ENCODE data around the gene LDLRAD3.
A peak's percentile ranks its signal among the peaks of the same experiment; 100 is the strongest.

LDLRAD3 gene

DNA sequence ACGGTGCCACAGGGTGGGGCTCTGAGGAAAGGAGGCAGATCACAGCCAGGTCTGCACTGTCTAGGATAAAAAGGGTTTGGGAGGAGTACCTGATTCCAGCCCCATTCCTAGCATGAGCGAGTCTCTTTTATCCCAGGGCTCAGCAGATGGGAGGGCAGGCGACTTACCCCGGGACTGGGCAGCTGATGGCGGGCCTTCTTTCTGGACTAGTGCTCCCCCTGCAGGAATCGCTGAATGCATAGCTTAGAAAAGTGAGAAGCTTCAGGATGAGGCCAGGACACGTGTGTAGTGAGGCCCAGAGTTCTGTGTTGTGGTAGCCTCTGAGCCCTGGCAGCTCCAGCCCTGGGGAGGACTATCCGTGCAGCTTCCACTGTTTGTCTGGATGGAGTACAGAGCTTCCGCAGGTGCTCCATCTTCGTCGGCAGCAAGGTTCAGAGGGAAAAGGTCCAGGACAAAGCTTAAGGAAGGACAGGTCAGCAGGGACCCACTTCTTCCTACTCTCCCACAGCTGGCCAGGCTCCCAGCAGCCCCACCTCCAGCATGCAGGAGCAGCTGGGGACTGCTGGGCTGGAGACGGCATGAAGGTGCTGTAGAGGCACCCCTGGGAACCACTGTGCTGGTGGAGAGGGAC is 315.0 kb downstream of the LDLRAD3 start:
- no peak for DNase-seq

DNA sequence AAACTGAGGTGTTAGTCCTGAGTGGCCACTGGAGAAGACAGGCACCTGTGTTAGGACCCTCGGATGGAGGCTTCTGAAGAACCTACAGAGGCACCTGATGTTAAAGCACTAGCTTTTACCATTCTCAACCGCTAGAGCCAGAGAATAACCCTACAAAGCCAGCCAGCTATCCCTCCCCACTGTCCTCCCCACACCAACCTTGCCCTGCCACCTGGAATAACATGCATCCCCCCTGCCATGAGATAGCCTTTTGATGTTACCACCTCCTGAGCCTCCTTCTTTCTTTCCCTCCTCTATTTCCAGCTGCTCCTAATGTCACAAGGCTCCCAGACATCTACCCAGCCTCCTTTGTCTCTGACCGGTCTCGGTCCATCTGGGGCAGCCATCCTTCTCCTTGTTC is 317.2 kb downstream of the LDLRAD3 start:
- DNase-seq: no peak

DNA sequence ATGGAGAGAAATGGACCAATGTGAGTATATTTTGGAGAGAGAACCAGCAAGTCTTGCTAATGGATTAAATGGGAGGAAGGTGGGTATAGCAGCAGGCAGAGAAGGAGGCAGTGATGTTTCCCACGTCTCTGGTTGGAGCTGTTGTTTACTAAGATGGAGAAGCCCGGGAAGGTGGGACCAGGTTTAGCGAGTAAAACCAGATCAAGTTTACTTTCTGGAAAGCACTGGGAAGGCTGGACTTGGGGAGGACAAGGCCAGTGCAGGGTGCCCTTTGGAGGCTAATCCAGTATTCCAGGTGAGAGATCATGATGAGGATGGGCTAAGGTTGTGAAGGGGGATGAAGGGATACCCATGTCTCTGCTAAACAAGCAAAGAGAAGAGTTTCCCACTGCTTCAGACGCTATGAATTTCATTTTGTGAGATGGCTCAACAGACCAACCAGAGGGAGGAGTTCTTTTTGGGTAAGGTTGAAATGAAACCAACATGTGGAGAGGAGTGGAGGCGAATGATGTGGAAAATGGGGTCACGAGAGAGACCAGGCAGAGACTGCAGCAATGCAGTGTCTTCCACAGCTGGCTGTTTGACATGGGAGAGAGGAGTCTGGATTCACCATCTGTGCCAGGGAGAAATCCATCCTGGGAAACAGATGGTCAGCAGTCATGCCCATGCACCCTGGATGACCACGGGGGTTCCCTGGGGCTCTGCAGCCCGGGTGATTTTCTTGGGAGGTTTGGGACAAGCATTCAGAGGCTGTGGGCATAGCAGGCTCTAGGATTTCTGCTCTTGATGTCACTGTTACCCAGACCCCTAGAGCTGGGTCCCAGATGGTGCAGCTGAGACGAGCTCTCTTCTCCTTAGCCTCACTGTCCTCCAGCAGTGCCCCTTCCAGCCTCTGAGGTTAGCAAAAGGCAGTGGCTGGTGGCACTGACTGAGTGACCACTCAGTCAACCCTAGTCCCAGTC is 320.4 kb downstream of the LDLRAD3 start:
- DNase-seq: no peak

DNA sequence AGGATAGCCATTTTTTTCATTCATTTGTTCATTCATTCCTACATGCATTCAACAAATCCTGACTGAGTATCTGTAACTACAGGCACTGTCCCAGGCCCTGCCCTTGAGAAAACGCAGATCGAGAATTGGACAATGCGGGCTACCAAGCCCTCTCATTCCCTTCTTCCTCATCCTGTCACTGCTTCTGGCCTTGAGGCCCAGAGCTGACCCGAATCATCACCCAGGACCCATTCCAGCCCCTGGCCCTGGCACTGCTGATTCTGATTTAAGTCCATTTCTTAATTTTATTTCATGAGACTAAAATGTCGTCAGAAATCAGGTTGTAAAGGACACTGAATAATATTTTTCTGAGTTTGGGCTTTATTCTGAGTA is 321.1 kb downstream of the LDLRAD3 start:
- DNase-seq: no peak

DNA sequence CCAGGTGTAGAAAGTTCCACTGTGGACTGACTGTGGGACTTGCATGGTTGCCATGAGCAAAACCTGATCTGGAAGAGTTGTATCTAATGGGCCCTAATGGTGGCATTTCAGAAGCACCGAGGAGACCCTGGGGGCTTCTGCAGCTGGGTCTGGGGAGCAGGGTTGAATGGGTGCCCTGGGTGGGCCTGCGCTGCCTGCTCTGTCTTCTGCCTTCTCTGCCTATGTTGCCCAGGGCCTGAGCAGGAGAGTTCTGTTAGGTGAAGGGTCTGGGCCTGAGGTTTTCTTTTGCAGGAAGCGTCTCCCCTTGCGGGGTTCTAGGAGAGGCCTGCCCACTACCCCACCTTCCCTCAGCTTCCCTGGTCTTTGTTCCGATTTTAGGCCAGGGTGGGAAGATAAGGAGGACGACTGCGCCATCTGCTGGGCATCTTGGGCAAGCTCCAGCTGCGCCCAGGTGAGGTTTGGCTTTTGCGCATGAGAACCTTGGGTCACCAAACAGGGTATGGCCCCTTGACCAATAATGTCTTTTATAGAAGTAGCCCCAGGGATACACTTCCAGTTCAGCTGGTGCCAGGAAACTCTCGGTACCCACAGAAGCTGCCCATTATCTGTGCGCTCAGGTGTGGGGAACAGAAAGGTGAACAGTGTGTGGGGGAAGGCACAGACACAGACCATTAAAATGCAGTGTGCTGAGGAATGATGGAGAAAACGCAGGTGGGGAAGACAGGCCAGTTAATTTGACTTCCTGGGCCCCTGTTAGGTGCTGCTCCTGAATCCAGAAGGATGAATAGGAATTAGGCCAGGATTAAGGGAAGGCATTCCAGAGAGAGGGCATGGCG is 322.1 kb downstream of the LDLRAD3 start:
- peak; percentile 31 for DNase-seq

DNA sequence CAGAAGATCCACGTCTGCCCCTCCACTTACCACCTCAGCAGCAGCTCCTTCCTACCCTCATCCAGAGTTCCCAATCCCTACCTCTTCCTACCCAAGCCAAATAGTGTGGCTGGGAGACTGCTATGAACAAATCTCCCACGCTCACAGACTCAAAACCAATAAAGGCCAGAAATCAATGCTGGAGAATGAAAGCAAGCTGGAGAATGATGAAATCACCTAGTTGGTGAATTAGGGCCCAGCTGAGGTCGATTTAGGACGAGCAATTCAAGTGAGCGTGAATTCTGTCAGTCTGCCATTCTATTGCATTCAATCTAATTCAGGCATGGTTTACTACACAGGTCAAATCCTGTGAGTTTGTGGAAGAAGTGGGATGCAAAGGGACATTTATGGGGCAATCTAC is 322.9 kb downstream of the LDLRAD3 start:
- no peak for DNase-seq

DNA sequence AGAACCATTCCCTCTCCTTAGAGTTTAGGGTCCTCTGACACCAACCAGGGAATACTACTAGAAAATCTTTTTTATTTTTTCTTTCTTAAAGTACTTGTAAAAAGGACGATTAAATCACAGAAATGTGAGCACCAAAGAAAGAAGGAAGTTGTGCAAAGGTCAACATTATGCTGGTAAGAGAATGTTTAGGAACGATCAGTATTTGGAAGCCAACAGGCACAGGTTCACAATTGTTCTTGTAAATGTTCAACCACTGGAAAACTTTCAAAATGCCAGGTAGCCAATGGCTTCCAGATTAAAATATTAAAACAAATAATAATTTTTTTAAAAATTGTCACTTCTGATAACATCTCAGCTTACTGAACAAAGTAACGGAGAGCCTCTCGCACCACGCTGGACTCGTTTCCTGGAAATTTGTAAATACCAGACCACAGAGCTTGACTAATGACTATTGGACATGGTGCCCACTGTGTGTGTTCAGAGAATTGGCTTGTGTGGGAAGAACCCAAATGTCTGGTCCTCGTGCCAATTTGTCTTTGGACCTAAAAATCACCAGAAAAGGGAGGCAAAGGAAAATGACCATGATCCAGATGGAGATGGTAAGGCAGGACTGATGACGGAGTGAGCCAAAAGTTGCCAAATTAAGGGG is 324.6 kb downstream of the LDLRAD3 start:
- no peak for DNase-seq

DNA sequence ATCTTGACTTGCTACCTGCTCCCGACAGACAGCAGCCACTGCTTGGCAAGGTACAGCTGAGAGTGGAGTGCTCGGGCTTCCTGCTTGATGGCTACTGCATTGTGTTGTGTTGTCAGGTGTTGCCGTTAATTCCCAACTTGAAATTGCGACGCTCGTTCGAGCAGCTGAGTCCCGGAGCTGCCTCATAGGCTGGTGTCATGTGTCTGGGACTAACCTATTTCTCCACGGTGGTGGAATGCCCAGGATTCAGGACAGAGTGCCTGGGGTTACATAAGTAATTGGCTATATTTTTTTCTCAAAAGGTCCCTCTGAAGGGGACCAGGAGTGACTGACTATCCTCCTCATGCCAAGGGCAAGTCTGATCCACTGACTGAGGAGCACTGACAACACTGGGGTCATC is 326.8 kb downstream of the LDLRAD3 start:
- no peak for DNase-seq

DNA sequence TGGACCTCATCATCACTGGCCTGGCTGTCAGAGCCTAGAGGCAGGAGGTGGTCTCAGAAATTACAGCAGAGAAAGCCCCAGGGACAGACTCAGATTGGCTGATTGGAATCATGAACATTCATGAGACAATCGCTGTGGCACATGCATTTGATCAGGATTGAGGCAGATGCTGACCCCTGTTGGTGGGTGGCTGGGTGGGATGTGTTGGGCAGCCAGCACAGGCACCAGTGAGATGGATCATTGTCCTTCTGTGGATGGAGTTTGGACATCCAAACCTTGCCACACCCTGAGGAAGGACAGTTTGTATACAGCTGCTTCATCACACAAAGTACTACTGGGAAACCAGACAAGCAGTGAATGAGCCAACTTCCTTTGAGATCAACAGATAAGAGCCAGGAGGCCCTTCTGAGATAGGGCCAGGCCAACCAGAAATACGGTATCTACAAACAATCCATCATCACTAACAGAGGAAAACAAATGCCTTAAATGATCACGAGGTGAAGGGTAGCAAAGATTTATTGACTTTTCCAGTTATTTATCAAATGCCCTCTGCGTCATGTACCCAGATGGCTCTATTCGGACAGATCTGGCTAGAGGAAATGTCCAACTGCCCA is 328.0 kb downstream of the LDLRAD3 start:
- DNase-seq: no peak

DNA sequence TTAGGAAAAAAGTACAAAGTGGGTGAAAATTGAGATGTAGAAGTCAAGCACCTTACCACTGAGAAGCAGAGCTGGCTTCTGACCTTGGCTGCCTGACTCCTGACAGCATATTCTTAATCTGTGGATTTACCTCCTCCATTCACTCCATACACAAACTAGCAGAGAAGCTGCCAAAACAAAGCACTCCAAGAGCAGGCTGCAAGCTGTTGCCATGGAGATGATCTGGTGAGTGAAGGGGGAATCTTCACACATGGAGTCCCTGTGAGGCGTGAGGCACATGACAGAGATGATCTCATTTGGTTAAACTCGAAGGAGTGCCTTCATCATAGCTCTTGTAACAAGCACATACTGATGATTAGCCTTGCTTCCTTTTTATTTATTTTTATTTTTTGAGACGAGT is 329.2 kb downstream of the LDLRAD3 start:
- no peak for DNase-seq

DNA sequence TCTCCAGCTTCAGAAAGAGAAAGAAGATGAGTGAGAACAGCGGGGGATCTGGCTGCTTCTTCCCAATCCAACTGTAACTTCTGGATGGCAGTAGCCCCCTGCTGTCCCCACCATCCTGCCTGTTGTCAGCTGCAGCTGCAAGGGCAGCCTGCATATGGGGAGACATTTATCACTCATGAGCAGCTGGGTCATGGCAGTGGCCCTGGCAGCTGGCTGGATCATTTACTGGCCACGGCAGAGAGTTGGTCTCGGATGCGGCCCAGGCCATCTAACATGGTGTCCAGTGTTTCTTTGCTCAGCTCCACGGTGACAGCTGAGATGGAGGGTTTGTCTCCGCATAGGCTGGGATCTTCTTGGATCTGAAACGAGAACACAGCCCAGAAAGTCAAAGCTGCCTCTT is 330.6 kb downstream of the LDLRAD3 start:
- DNase-seq: no peak

DNA sequence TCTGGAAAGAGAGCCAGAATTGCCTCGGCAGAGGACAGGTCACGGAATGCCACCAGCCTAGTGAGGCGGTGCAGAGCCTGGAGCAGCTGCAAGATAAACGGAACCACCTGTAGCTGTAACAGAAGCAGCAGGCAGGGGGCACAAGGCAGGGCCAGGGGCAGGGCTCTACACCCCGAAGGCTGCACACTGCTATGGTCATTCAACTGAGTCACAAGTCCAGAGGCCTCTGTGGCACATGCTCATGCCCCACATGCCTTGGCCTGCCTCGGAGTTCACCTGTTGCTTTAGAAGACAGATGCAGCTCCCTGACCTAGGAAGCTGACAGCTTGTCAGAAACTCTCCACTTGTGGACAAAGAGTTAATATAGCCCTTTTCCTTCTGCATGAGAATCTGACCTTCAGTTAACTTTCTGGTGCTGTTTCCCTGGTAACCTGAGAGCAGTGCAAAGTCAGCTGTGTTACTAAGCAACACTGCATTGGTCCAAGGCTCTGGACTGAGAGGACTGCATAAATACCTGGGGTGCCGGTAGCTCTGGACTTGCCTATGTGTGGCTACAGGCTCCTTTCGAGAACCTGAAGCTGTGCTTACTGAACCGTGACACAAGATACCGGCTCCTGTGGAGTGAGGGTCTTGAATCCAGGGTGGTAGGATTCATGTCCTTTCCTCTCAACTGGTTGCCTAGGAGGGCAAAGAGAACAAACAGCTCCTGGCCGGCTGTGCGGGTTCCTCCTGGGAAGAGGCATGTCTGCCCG is 334.8 kb downstream of the LDLRAD3 start:
- DNase-seq: no peak

DNA sequence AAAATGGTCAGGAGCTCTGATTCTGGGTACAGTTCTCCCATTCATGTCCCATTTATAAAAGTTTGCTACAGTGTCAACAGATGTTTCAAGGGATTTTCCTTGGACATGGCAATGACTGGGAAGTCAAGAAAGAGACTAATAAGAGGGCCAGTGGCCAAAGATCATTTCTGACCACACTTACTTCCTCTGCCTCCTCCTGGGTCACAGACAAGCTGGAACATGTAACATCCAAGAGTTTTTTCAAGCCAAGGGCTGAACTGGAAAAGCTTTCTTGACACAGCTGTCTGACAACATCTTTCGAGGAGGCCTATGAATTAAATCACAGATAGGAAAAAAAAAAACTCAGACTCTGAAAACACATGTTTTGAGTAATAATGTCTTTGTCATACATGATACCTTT is 336.7 kb downstream of the LDLRAD3 start:
- DNase-seq: no peak

Measured in activated T-cell treated with anti-CD3 and anti-CD28 coated beads for 4 hours (primary cell).